Gastroesophageal sphincter (tissue), 4 donors: ENCODE data around the gene ARFGEF3. TPM values are rescaled to one million over a fixed set of nuclear protein-coding genes. Genes with fewer than 3 reads are reported as not detected.

ENCODE experiments used
- ATAC-seq: fragments of 150-250 bp; one replicate; pipeline ENCODE4 v1.9.1; 2016; ENCODE audit warnings: mild to moderate bottlenecking, moderate library complexity
- H3K27ac ChIP-seq, 4 donors: fragments of 200-600 bp; sonication (generic) in 3 of 4; 1 replicate in 3 of 4; 2 replicates in 1 of 4; pipeline ENCODE4 v1.5.1; 2016 to 2019
- H3K27me3 ChIP-seq: fragments of 200-600 bp; sonication (generic); one replicate; pipeline ENCODE4 v1.5.1; 2019
- H3K36me3 ChIP-seq, 2 donors: fragments of 200-600 bp; sonication (generic); one replicate each; pipeline ENCODE4 v1.5.1; 2019; ENCODE audit warnings: control low read depth in 1 of 2
- H3K4me1 ChIP-seq, 3 donors: fragments of 200-600 bp; sonication (generic); 1 replicate in 2 of 3; 2 replicates in 1 of 3; pipeline ENCODE4 v1.5.1; 2016 to 2019; ENCODE audit warnings: control low read depth in 2 of 3
- H3K4me3 ChIP-seq, 2 donors: fragments of 200-600 bp; sonication (generic); one replicate each; pipeline ENCODE4 v1.5.1; 2019; ENCODE audit warnings: mild to moderate bottlenecking in 1 of 2, moderate library complexity in 1 of 2
- H3K9me3 ChIP-seq, 3 donors: fragments of 200-600 bp; sonication (generic); one replicate each; pipeline ENCODE4 v1.5.1; 2017 to 2019; ENCODE audit warnings: control low read depth in 2 of 3
- CTCF ChIP-seq, 4 experiments: fragments of 200-600 bp in 2 of 4; fragments of 450-650 bp in 2 of 4; sonication (generic) in 1 of 4; IDR thresholded peaks; one replicate each; pipeline ENCODE4 v1.5.1; 2017 to 2019; ENCODE audit warnings: antibody characterized with exemption in 4 of 4, mild to moderate bottlenecking in 2 of 4, moderate library complexity in 2 of 4
- EP300 ChIP-seq: sonication (generic); formaldehyde crosslinking; IDR thresholded peaks from one replicate; pipeline ENCODE4 v1.6.1; 2017; ENCODE audit warnings: antibody characterized with exemption, mild to moderate bottlenecking
- POLR2A ChIP-seq, 2 donors: fragments of 450-650 bp; IDR thresholded peaks; one replicate each; pipeline ENCODE4 v1.6.1; 2017; ENCODE audit warnings: antibody characterized with exemption in 2 of 2, mild to moderate bottlenecking in 2 of 2, moderate library complexity in 1 of 2
- POLR2AphosphoS5 ChIP-seq: sonication (generic); formaldehyde crosslinking; IDR thresholded peaks from one replicate; pipeline ENCODE4 v1.6.1; 2017; ENCODE audit warnings: antibody characterized with exemption
- WGBS, 2 donors: methylation state at CpG; one replicate each; pipeline ENCODE4 v1.1.5; 2018; ENCODE audit warnings: low coverage in 1 of 2; 5-methylcytosine and 5-hydroxymethylcytosine counted together
- total RNA-seq, 4 donors: library from RNA; depleted of rRNA; stranded (reverse); fragments of >200 nt; gene quantifications; one replicate each; pipeline ENCODE4 v1.1.0, GENCODE V29; 2016

The ARFGEF3 gene
- total RNA-seq, 4 donors from 2014 or later: 0.47 to 4.2 (median 1.8) TPM

- Histone ChIP-seq H3K27me3 (no peaks in the 10 kb centered on the region), H3K27ac (no peak overlapping the region), H3K4me3 (no peak overlapping the region), H3K36me3 (no peaks in the 10 kb centered on the region), H3K9me3 (peaks cover 0 to 7% (median 0%) of the 10 kb centered on the region in 3 donors), H3K4me1 (peaks cover 0 to 5% (median 0%) of the 10 kb centered on the region in 3 donors)
- ATAC-seq: no peak
- no peak for TF ChIP-seq CTCF (IDR thresholded peaks at IDR 0.05)
- no peak for TF ChIP-seq EP300
- TF ChIP-seq POLR2A (IDR thresholded peaks at IDR 0.05): no peak
- no peak for TF ChIP-seq POLR2AphosphoS5
- WGBS, 2 donors: 88% methylated on average over 1 of the region's 4 CpGs; no CpG with 5 or more reads in 1 of the 2 donors
Measured at GRCh38 chr6:138183790-138184134, 22.0 kb downstream of the ARFGEF3 start.

- WGBS, 2 donors: 90 to 100% methylated on average over 2 to 3 of the region's 3 CpGs
- H3K27me3 ChIP-seq: no peaks in the 10 kb centered on the region
- no peaks in the 10 kb centered on the region for H3K36me3 ChIP-seq
- no peak for ATAC-seq
- H3K27ac ChIP-seq: no peak overlapping the region
- no peak overlapping the region for H3K4me3 ChIP-seq
- TF ChIP-seq POLR2A (IDR thresholded peaks at IDR 0.05) (no peak), CTCF (IDR thresholded peaks at IDR 0.05) (no peak), EP300 (no peak), POLR2AphosphoS5 (no peak)
- H3K4me1 ChIP-seq: peaks cover 0 to 5% (median 0%) of the 10 kb centered on the region in 3 donors
- peaks cover 0 to 3% (median 0%) of the 10 kb centered on the region in 3 donors for H3K9me3 ChIP-seq
Measured at GRCh38 chr6:138184230-138184629, 22.5 kb downstream of the ARFGEF3 start.

- Histone ChIP-seq H3K4me3 (no peak overlapping the region), H3K36me3 (no peaks in the 10 kb centered on the region), H3K9me3 (no peaks in the 10 kb centered on the region), H3K27ac (no peak overlapping the region), H3K4me1 (peaks cover 0 to 5% (median 0%) of the 10 kb centered on the region in 3 donors), H3K27me3 (no peaks in the 10 kb centered on the region)
- TF ChIP-seq EP300: no peak
- no peak for TF ChIP-seq CTCF (IDR thresholded peaks at IDR 0.05)
- TF ChIP-seq POLR2AphosphoS5: no peak
- TF ChIP-seq POLR2A (IDR thresholded peaks at IDR 0.05): no peak
- WGBS, 2 donors: 50% methylated on average over 1 of the region's 4 CpGs; no CpG with 5 or more reads in 1 of the 2 donors
- ATAC-seq: no peak
Measured at GRCh38 chr6:138187156-138187555, 25.4 kb downstream of the ARFGEF3 start.

- TF ChIP-seq CTCF (IDR thresholded peaks at IDR 0.05) (no peak), EP300 (no peak), POLR2A (IDR thresholded peaks at IDR 0.05) (no peak), POLR2AphosphoS5 (no peak)
- Histone ChIP-seq H3K36me3 (no peaks in the 10 kb centered on the region), H3K4me1 (peaks cover 0 to 5% (median 0%) of the 10 kb centered on the region in 3 donors), H3K27me3 (no peaks in the 10 kb centered on the region), H3K4me3 (no peak overlapping the region), H3K27ac (no peak overlapping the region), H3K9me3 (no peaks in the 10 kb centered on the region)
- ATAC-seq: no peak
- WGBS, 2 donors: 22 to 37% methylated on average over 3 to 4 of the region's 5 CpGs
Measured at GRCh38 chr6:138188278-138188941, 26.7 kb downstream of the ARFGEF3 start.

GRCh38 chr6:138194287-138194686, 32.5 kb downstream of the ARFGEF3 start:
- no peak overlapping the region for H3K27ac ChIP-seq
- no peak for ATAC-seq
- H3K9me3 ChIP-seq: no peaks in the 10 kb centered on the region
- H3K4me1 ChIP-seq: no peaks in the 10 kb centered on the region
- H3K36me3 ChIP-seq: no peaks in the 10 kb centered on the region
- TF ChIP-seq POLR2A (IDR thresholded peaks at IDR 0.05) (no peak), EP300 (no peak), CTCF (IDR thresholded peaks at IDR 0.05) (no peak), POLR2AphosphoS5 (no peak)
- H3K4me3 ChIP-seq: no peak overlapping the region
- H3K27me3 ChIP-seq: no peaks in the 10 kb centered on the region
- 50 to 54% methylated on average over 1 to 4 of the region's 4 CpGs for WGBS, 2 donors
